NT2/D1 (cell line): ENCODE measurements around the gene ARPC4.

Experiments used
- SUZ12 ChIP-seq: IDR thresholded peaks from 2 replicates; pipeline ENCODE4 v1.6.1; 2011; ENCODE audit not compliant: insufficient read length, insufficient read depth; ENCODE audit errors: extremely low read depth
- YY1 ChIP-seq: IDR thresholded peaks from 2 replicates; pipeline ENCODE4 v1.6.1; 2011; ENCODE audit not compliant: insufficient read length, insufficient read depth
- ZNF274 ChIP-seq: IDR thresholded peaks from 2 replicates; pipeline ENCODE4 v1.6.1; 2011; ENCODE audit warnings: mild to moderate bottlenecking, low read depth, low read length

DNA sequence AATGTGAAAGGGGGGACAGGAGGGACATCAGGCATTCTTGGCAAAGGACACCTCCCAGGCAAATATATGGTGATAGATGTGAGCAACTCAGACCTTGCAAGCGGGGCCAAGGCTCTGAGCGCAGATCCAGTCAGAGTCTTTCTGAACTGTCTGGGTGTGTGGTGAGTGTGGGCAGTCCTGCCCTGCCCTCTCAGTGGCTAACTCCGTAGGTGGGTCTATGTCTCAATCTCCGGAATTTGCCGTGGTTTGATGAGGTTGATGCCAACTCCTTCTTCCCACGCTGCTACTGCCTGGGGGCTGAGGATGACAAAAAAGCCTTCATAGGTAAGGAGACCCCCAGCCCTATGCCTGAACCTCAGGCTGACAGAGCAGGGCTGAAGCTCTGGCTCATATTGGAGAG is 24.6 kb downstream of the ARPC4 start:
- TF ChIP-seq YY1 (no peak), ZNF274 (no peak), SUZ12 (no peak)
